ENCODE results near the gene PKHD1.
A peak's percentile ranks its signal among the peaks of the same experiment; 100 is the strongest.

PKHD1 gene

DNA sequence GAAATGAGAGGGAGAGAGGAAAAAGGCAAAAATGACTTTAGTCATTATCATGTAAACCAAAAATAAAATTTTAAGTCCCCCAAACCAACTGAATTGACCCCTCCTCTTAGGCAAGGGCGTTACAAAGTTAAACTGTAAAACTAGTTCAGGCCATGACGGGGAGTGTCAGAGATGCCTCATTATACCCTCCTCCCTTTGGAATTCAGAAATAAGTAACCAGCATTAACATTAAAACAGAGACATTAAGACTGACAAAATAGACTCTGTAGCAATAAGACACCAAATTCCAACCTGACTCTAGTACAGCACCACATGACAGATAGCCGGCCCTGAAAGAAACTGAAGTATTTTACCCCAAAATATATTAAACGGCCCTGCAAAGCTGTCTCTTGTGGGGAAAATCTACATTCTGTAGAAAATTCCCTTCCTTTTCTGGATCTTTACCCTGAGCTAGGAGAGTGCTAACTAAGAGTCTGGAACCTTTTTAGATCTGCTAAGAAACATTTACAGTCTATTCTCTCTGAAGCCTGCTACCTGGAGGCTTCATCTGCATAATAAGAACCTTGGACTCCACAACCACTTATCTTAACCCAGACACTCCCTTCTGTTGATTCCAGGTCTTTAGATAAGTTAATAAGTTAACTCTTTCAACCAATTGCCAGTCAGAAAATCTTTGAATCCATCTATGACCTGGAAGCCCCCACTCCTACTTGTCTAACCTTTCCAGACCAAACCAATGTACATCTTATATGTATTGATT, 150.7 kb downstream of the PKHD1 start:
- TF ChIP-seq, protein P1, sequence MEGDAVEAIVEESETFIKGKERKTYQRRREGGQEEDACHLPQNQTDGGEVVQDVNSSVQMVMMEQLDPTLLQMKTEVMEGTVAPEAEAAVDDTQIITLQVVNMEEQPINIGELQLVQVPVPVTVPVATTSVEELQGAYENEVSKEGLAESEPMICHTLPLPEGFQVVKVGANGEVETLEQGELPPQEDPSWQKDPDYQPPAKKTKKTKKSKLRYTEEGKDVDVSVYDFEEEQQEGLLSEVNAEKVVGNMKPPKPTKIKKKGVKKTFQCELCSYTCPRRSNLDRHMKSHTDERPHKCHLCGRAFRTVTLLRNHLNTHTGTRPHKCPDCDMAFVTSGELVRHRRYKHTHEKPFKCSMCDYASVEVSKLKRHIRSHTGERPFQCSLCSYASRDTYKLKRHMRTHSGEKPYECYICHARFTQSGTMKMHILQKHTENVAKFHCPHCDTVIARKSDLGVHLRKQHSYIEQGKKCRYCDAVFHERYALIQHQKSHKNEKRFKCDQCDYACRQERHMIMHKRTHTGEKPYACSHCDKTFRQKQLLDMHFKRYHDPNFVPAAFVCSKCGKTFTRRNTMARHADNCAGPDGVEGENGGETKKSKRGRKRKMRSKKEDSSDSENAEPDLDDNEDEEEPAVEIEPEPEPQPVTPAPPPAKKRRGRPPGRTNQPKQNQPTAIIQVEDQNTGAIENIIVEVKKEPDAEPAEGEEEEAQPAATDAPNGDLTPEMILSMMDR (IDR thresholded peaks at IDR 0.05), result no peak

DNA sequence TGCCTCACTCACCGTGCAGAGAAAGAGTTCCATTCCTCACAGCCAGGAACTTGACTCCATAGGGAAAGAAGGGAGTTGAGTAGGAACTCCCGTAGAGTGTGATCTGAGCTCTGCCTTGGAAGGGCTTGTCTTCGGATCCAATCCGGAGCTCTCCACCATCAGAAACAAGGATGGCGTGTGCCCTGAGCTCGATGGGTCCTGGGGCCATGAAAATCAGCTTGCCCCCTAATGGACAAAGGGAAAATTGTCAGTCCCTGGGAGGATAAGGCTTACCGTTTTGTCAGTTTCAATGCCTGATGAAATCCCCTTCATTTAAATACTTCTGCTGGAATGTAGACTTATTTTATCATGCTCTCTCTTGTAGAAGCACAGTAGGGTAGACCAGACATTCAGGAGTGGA, 153.3 kb downstream of the PKHD1 start:
- TF ChIP-seq, protein P1 (IDR thresholded peaks at IDR 0.05), result peak; percentile 53

DNA sequence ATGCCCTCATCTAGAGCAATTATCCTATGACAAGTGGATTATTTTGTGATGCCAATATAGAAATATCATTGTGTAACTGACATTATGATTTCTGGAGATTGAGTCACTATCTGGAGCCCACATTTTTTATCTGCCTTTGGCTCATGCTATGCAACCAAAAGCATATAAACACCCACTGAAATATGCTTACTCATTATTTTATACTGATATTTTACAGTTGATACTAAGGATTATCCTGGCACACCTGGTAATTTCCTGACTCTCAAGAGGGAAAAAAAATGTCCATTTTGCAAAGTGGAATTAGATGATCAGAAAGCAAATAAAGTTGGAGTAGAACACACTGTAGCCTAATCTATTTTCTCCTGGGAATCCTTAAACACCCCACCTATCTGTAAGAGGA, 154.5 kb downstream of the PKHD1 start:
- TF ChIP-seq, protein P1 (IDR thresholded peaks at IDR 0.05), result no peak

DNA sequence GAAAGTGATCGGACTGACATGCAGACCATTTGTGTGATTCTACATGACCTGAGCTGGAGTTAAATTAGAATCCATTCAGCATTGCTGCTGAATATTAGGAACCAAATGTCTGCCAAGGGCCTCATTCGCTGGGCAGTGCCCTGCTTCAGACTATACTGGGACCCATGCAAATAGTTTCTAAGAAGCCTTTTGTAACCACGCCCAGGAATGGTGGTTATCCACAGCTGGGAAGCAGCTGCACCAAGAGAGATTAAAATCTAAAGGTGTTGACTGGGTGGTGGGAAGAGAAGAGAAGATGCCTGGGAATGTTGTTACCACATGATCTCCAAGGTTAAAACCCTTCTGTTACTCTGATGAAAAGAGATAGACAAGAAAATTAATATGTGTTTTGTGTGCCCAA, 156.8 kb downstream of the PKHD1 start:
- TF ChIP-seq, protein P1 (IDR thresholded peaks at IDR 0.05), result no peak

DNA sequence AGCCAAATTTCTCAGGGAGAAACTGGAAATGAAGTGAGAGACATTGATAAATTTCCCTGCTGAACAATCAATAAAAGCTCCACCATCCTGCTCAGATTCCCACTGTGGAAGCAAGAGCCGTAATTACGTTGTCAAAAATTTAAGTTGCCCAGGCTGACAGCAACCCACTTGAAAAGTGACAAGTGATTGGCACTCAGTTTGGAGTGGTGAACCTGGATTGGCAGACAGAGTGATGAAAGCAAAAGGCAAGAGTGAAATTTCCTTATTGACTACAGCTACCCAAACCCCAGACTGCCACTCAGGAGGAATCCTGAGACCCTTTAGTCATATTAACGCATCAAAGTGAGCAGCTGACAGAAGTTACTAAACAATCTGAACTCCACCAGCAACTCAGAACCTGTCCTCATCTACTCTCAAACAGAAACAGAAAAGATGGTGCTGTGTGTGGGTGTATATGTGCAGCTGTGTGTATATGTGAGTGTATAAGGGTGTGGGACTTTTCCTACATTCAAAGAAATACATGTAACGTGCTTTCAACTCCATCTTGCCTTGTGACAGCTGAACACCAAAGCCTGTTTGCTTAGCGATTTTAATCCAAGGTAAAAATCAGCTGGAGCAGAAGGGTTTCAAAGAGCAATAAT, 157.4 kb downstream of the PKHD1 start:
- TF ChIP-seq, protein P1 (IDR thresholded peaks at IDR 0.05), result no peak

DNA sequence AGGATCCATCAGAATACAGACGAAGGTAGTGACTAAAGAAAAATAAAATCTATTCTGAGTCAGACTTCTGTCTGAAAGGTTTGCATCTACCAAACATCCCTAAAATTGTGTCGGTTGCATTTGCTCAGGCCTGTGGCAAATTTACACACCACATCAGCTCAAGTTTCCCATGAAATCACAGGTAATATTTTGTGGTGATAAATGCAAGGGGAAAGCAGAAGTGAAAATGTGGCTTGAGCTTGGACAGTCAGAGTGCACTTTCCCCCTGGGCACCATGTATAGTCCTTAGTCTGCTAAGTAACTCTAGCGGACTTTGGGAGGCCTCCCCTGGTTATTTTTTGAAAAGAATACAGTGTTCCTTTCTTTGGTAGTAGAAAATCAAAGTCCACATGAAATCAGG, 159.1 kb downstream of the PKHD1 start:
- TF ChIP-seq, protein P1 (IDR thresholded peaks at IDR 0.05), result no peak

DNA sequence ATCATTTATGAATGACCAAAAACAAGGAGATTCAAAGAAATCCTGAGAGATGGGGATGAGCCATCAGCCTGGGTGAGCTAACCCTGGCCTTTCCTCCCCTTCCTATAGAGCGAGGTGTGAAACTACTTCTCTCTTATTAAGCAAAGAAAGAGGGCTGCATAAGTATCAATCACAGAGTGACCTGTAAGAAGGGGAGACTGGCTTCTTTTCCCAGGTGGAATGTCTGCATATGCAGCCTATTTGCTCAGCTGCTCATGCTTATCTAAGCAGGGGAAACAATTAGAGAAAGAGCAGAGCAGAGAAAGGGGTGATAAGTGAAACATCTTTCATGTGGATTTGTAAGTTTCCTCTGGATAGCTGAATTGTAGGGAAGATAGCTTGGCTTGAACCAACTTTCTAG, 160.0 kb downstream of the PKHD1 start:
- TF ChIP-seq, protein P1 (IDR thresholded peaks at IDR 0.05), result no peak

All from LNCAP (cell line).